ENCODE measurements around the gene ANO2. TPM values are rescaled to one million over a fixed set of nuclear protein-coding genes. Genes with fewer than 3 reads are reported as not detected.

ANO2 gene
- total and polyA plus RNA-seq, 2 donors (not counting 3 experiments of a cell fraction or from before 2014, with no cell fraction given), result 15.4 to 65.0 TPM

DNA sequence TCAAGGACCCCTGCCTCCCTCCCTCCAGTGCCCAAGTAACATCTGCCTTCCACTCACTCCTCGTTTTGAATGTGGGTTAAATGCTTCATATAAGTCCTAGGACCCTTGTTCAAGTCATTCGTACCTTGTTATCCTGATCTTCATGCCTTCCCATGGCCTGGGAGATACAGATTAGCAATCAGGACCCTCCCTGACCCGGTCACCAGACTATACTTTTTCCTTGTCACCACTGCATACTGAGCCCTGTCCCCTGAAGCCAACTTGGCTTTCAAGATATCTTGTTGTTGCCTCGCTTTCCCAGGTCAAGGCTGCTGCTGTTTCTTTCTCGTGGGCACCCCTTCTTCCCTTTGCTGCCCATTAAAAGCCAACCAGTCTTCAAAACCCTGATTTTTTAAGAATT lies 208.5 kb downstream of the ANO2 start:
- DNase-seq (ENCODE audit: low read depth, low spot score) (no peak), FAIRE-seq (no peak)
- no peaks in the 10 kb centered on the region for H3K9me3 ChIP-seq (replicated peaks; ENCODE audit: control insufficient read depth, insufficient read depth, low read length)
- no peak overlapping the region for H3K27ac ChIP-seq (ENCODE audit: insufficient read depth, low read depth, low read length)
- intact Hi-C loops (cut with micrococcal nuclease), result no loop called here
- no peaks in the 10 kb centered on the region for H3K27me3 ChIP-seq (ENCODE audit: control insufficient read depth in 2 of 2, insufficient read depth in 2 of 2, low read length in 2 of 2)
- H3K79me2 ChIP-seq (ENCODE audit: control insufficient read depth, insufficient read depth, low read length), result no peaks in the 10 kb centered on the region
- dilution Hi-C loops (cut with MboI; ENCODE audit: extremely low pct_ligation_motif_present, low sequenced_read_pairs), result no loop called here
- H3K4me2 ChIP-seq (ENCODE audit: insufficient read depth, low read length), result no peak overlapping the region
- no peak overlapping the region for H3K9ac ChIP-seq (replicated peaks; ENCODE audit: extremely low read depth, insufficient read depth, low read length)
- no TSS peak for BruUV-seq (replicated peaks)
- TF ChIP-seq MYC (IDR thresholded peaks at IDR 0.05; ENCODE audit: low read depth, low read length), result no peak
- TF ChIP-seq JUN (IDR thresholded peaks at IDR 0.05; ENCODE audit: borderline replicate concordance, insufficient read depth, insufficient read length, low read depth), result no peak
- TF ChIP-seq EZH2 (IDR thresholded peaks at IDR 0.05; ENCODE audit: borderline replicate concordance, low read depth, low read length, severe bottlenecking), result no peak
- TF ChIP-seq FOS (IDR thresholded peaks at IDR 0.05; ENCODE audit: borderline replicate concordance, insufficient read depth, low read length), result no peak
- TF ChIP-seq, protein P1, sequence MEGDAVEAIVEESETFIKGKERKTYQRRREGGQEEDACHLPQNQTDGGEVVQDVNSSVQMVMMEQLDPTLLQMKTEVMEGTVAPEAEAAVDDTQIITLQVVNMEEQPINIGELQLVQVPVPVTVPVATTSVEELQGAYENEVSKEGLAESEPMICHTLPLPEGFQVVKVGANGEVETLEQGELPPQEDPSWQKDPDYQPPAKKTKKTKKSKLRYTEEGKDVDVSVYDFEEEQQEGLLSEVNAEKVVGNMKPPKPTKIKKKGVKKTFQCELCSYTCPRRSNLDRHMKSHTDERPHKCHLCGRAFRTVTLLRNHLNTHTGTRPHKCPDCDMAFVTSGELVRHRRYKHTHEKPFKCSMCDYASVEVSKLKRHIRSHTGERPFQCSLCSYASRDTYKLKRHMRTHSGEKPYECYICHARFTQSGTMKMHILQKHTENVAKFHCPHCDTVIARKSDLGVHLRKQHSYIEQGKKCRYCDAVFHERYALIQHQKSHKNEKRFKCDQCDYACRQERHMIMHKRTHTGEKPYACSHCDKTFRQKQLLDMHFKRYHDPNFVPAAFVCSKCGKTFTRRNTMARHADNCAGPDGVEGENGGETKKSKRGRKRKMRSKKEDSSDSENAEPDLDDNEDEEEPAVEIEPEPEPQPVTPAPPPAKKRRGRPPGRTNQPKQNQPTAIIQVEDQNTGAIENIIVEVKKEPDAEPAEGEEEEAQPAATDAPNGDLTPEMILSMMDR (IDR thresholded peaks at IDR 0.05; ENCODE audit: extremely low read depth in 1 of 2, insufficient read depth in 1 of 2, low read depth in 1 of 2, low read length in 2 of 2), result no peak
- TF ChIP-seq POLR2A (IDR thresholded peaks at IDR 0.05; ENCODE audit: low read depth, low read length), result no peak
- TF ChIP-seq GATA2 (IDR thresholded peaks at IDR 0.05; ENCODE audit: insufficient read depth, insufficient read length, low read depth, low read length), result no peak
- no peak for TF ChIP-seq POLR2AphosphoS5 (IDR thresholded peaks at IDR 0.05; ENCODE audit: insufficient read depth, low read depth, low read length)
- TF ChIP-seq, protein P2, sequence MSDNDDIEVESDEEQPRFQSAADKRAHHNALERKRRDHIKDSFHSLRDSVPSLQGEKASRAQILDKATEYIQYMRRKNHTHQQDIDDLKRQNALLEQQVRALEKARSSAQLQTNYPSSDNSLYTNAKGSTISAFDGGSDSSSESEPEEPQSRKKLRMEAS (IDR thresholded peaks at IDR 0.05; ENCODE audit: insufficient read depth, insufficient read length), result no peak
- peaks cover 3% of the 10 kb centered on the region for H4K20me1 ChIP-seq (replicated peaks; ENCODE audit: control insufficient read depth, extremely low read depth, insufficient read depth, low read length)
- peaks cover 16 to 47% of the 10 kb centered on the region in 2 experiments for H3K36me3 ChIP-seq (ENCODE audit: control insufficient read depth in 2 of 2, extremely low read depth in 1 of 2, insufficient read depth in 2 of 2, low read length in 2 of 2)
- H2AFZ ChIP-seq (ENCODE audit: low read depth, low read length), result no peak overlapping the region
- POLR2A ChIA-PET, result no interaction called here
- CTCF ChIA-PET, result interaction anchor here (7.5 kb wide), 1 partner anchor 9 kb away, joined by 57 read pairs; no protein-coding TSS in a partner anchor
- H3K4me1 ChIP-seq (ENCODE audit: control insufficient read depth, extremely low read depth, insufficient read depth, low read length), result no peaks in the 10 kb centered on the region
- no peaks in the 10 kb centered on the region for H3K9me1 ChIP-seq (replicated peaks; ENCODE audit: control insufficient read depth, extremely low read depth, insufficient read depth, low read length)
- no peak overlapping the region for H3K4me3 ChIP-seq (replicated peaks in 1 of 3; ENCODE audit: insufficient read depth in 1 of 3, low read depth in 1 of 3, low read length in 3 of 3)
